ENCODE measurements around the gene COG3.

COG3 gene

GRCh38 chr13:45576466-45576865, 111.7 kb downstream of the COG3 start:
- DNase-seq: no peak
- Histone ChIP-seq H3K4me3 (ENCODE audit: low read depth, low read length) (no peak overlapping the region), H3K27ac (no peak overlapping the region), H3K36me3 (replicated peaks) (no peaks in the 10 kb centered on the region), H3K27me3 (replicated peaks) (peaks cover 3% of the 10 kb centered on the region)
- no peak for TF ChIP-seq CTCF (IDR thresholded peaks at IDR 0.05; ENCODE audit: low read depth, low read length, missing control alignments)
- in situ Hi-C loops (cut with HindIII; ENCODE audit: low pct_ligation_motif_present, low sequenced_read_pairs): no loop called here

- Histone ChIP-seq H3K36me3 (replicated peaks) (no peaks in the 10 kb centered on the region), H3K4me3 (ENCODE audit: low read depth, low read length) (no peak overlapping the region), H3K27ac (no peak overlapping the region), H3K27me3 (replicated peaks) (peaks cover 3% of the 10 kb centered on the region)
- DNase-seq: no peak
- in situ Hi-C loops (cut with HindIII; ENCODE audit: low pct_ligation_motif_present, low sequenced_read_pairs): no loop called here
- no peak for TF ChIP-seq CTCF (IDR thresholded peaks at IDR 0.05; ENCODE audit: low read depth, low read length, missing control alignments)
These were observed 117.8 kb downstream of the COG3 start for GRCh38 chr13:45582408-45583076.

DNA sequence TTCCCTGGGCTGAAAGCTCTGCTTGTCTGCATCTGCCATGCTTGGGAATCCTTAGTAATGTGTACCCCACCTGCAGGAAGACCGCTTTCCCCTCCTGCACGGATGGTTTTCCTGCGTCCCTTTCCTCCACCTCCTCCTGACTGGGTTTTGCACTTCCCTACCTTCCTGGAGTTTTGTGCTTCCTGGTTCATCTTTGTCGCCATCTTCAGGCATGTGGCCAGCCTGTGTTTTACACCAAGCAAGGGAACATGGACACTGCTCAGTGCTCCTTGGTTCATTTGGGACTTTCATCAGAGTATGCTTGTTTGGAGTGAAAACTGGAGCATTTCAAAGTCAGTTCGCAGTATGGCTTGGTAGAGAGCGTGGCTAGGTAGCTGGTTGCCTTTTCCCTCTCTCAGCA, 120.1 kb downstream of the COG3 start:
- Histone ChIP-seq H3K27me3 (replicated peaks) (no peaks in the 10 kb centered on the region), H3K27ac (no peak overlapping the region), H3K4me3 (ENCODE audit: low read depth, low read length) (no peak overlapping the region), H3K36me3 (replicated peaks) (no peaks in the 10 kb centered on the region)
- DNase-seq: no peak
- peak; percentile 59 for TF ChIP-seq CTCF (IDR thresholded peaks at IDR 0.05; ENCODE audit: low read depth, low read length, missing control alignments)
- in situ Hi-C loops (cut with HindIII; ENCODE audit: low pct_ligation_motif_present, low sequenced_read_pairs): no loop called here
